SK-MEL-5 (cell line): Measurements from ENCODE around the gene RHBDF2. TPM values are rescaled to one million over a fixed set of nuclear protein-coding genes. Genes with fewer than 3 reads are reported as not detected.

Experiments
- total RNA-seq: library from RNA; depleted of rRNA; stranded (reverse); fragments of >200 nt; shearing (Covaris generic); gene quantifications from 2 replicates; pipeline ENCODE4 v1.2.3, GENCODE V29; 2014; rRNA removed

RHBDF2 gene
- total RNA-seq, 1 experiment from 2014 or later = 25.0 TPM

Other genes starting within 250 kb of the RHBDF2 start
- 45.0 and 54.5 TPM in 2 replicates for gene UBALD2, start 236.1 kb downstream of the RHBDF2 start, total RNA-seq
- 2.4 and 2.7 TPM in 2 replicates for gene QRICH2, start 193.1 kb downstream of the RHBDF2 start, total RNA-seq
- gene PRPSAP1, start 147.5 kb downstream of the RHBDF2 start, total RNA-seq = 42.2 and 43.7 TPM in 2 replicates
- gene SPHK1, start 116.8 kb downstream of the RHBDF2 start, total RNA-seq = 60.4 and 60.5 TPM in 2 replicates
- 30.7 and 36.4 TPM in 2 replicates for gene UBE2O, start 48.3 kb downstream of the RHBDF2 start, total RNA-seq
- not detected in 2 replicates for gene AANAT, start 33.8 kb downstream of the RHBDF2 start, total RNA-seq
- 122 TPM in 2 replicates for gene CYGB, start 36.3 kb upstream of the RHBDF2 start, total RNA-seq
- 15.8 and 18.8 TPM in 2 replicates for gene PRCD, start 38.6 kb upstream of the RHBDF2 start, total RNA-seq
- 77.4 and 96.3 TPM in 2 replicates for gene ST6GALNAC2, start 84.4 kb upstream of the RHBDF2 start, total RNA-seq
- 0.79 and 1.7 TPM in 2 replicates for gene ST6GALNAC1, start 142.3 kb upstream of the RHBDF2 start, total RNA-seq
- gene MXRA7, start 209.5 kb upstream of the RHBDF2 start, total RNA-seq = 197 and 199 TPM in 2 replicates
- 46.1 and 48.7 TPM in 2 replicates for gene JMJD6, start 225.2 kb upstream of the RHBDF2 start, total RNA-seq
- 180 and 183 TPM in 2 replicates for gene METTL23, start 225.4 kb upstream of the RHBDF2 start, total RNA-seq
- gene SRSF2, start 235.9 kb upstream of the RHBDF2 start, total RNA-seq = 173 and 184 TPM in 2 replicates
- 41.4 and 42.3 TPM in 2 replicates for gene MFSD11, start 236.7 kb upstream of the RHBDF2 start, total RNA-seq